Activated naive CD8-positive, alpha-beta T cell (primary cell): ENCODE data around the gene CDKAL1.

Source experiments
- H3K27ac Mint-ChIP-seq: one replicate; pipeline ENCODE4 v1.8.0; 2021; ENCODE audit warnings: mixed read lengths
- H3K27me3 Mint-ChIP-seq: one replicate; pipeline ENCODE4 v1.8.0; 2021; ENCODE audit warnings: mixed read lengths
- H3K36me3 Mint-ChIP-seq: one replicate; pipeline ENCODE4 v1.8.0; 2021; ENCODE audit warnings: mixed read lengths
- H3K4me1 Mint-ChIP-seq: one replicate; pipeline ENCODE4 v1.8.0; 2021; ENCODE audit warnings: low read depth, mixed read lengths
- H3K4me3 Mint-ChIP-seq: one replicate; pipeline ENCODE4 v1.8.0; 2021; ENCODE audit warnings: mild to moderate bottlenecking, mixed read lengths
- H3K9me3 Mint-ChIP-seq: one replicate; pipeline ENCODE4 v1.8.0; 2021; ENCODE audit warnings: low read depth, mixed read lengths

Gene CDKAL1

GRCh38 chr6:21265730-21266044 is 731.4 kb downstream of the CDKAL1 start:
- Mint-ChIP-seq H3K27ac (no peak overlapping the region), H3K4me1 (peaks cover 2% of the 10 kb centered on the region), H3K27me3 (no peaks in the 10 kb centered on the region), H3K4me3 (no peak overlapping the region), H3K36me3 (no peaks in the 10 kb centered on the region), H3K9me3 (no peaks in the 10 kb centered on the region)

GRCh38 chr6:21270636-21271201 is 736.5 kb downstream of the CDKAL1 start:
- no peaks in the 10 kb centered on the region for H3K27me3 Mint-ChIP-seq
- H3K36me3 Mint-ChIP-seq = no peaks in the 10 kb centered on the region
- no peaks in the 10 kb centered on the region for H3K9me3 Mint-ChIP-seq
- no peaks in the 10 kb centered on the region for H3K4me1 Mint-ChIP-seq
- H3K4me3 Mint-ChIP-seq = no peak overlapping the region
- H3K27ac Mint-ChIP-seq = no peak overlapping the region

- H3K27me3 Mint-ChIP-seq = no peaks in the 10 kb centered on the region
- no peak overlapping the region for H3K27ac Mint-ChIP-seq
- H3K4me1 Mint-ChIP-seq = no peaks in the 10 kb centered on the region
- no peak overlapping the region for H3K4me3 Mint-ChIP-seq
- no peaks in the 10 kb centered on the region for H3K9me3 Mint-ChIP-seq
- no peaks in the 10 kb centered on the region for H3K36me3 Mint-ChIP-seq
These were observed 737.3 kb downstream of the CDKAL1 start for GRCh38 chr6:21271428-21272155.

DNA sequence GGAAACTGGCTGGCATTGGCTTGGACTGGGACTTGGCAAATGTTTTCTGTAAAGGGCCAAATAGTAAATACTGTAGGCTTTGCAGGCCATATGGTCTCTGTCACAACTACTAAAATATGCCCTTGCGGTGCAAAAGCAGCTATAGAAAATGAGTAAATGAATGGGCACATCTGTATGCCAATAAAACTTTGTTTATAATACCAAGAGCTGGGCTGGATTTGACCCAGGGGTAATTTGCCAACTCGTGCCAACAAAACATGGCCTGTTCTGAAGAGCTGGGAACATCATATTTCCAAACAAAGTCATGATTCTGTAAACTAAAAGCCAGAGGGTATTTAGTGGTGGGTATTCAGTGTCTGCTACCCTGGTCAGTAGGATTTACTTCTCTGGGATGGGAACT is 739.2 kb downstream of the CDKAL1 start:
- Mint-ChIP-seq H3K4me3 (no peak overlapping the region), H3K27me3 (no peaks in the 10 kb centered on the region), H3K9me3 (no peaks in the 10 kb centered on the region), H3K4me1 (no peaks in the 10 kb centered on the region), H3K27ac (no peak overlapping the region), H3K36me3 (no peaks in the 10 kb centered on the region)

DNA sequence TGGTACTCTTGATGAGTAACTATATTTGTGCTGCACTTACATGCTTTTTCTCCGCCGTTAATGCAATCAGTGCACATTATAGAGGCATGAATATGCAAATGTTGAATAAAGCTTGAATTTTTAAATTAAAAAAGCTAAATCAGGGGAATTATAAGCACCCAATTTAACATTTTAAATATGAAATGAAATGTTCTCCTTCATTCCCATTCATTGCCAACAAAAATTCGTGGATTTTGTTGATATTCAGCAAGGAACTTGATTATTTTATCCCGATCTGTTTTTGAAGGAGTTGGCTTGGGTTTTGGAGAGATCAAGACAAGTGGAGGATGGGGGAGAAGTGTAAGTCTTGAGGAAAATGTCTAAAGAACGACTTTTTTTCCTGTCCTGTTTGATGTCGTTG is 740.6 kb downstream of the CDKAL1 start:
- Mint-ChIP-seq H3K27ac (no peak overlapping the region), H3K36me3 (no peaks in the 10 kb centered on the region), H3K4me3 (no peak overlapping the region), H3K9me3 (no peaks in the 10 kb centered on the region), H3K27me3 (no peaks in the 10 kb centered on the region), H3K4me1 (no peaks in the 10 kb centered on the region)

GRCh38 chr6:21277601-21278374 is 743.5 kb downstream of the CDKAL1 start:
- Mint-ChIP-seq H3K9me3 (peaks cover 3% of the 10 kb centered on the region), H3K27me3 (peaks cover 2% of the 10 kb centered on the region), H3K4me1 (no peaks in the 10 kb centered on the region), H3K4me3 (no peak overlapping the region), H3K36me3 (no peaks in the 10 kb centered on the region), H3K27ac (no peak overlapping the region)

DNA sequence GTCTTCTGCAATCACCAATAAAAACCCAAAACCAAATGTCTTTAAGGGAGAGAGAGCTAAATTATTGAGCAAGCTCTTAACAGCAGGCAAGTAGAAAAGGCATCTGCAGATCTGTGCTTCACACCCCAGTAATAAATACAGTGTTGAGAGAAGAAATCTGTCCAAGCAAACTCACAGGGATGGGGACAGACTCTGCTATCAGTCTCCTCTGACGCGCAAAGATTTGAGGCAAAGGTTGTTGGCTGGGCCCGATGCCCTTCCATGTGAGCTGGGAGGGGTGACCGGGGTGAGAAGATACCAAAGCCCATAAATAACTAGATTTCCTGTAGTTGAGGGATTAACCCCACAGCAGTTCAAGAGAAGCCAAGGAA is 744.1 kb downstream of the CDKAL1 start:
- Mint-ChIP-seq H3K9me3 (peaks cover 3% of the 10 kb centered on the region), H3K27ac (no peak overlapping the region), H3K4me3 (no peak overlapping the region), H3K36me3 (no peaks in the 10 kb centered on the region), H3K4me1 (no peaks in the 10 kb centered on the region), H3K27me3 (peaks cover 2% of the 10 kb centered on the region)

- H3K27ac Mint-ChIP-seq = no peak overlapping the region
- peaks cover 2% of the 10 kb centered on the region for H3K27me3 Mint-ChIP-seq
- no peaks in the 10 kb centered on the region for H3K4me1 Mint-ChIP-seq
These were observed 745.4 kb downstream of the CDKAL1 start for GRCh38 chr6:21279619-21280018.

DNA sequence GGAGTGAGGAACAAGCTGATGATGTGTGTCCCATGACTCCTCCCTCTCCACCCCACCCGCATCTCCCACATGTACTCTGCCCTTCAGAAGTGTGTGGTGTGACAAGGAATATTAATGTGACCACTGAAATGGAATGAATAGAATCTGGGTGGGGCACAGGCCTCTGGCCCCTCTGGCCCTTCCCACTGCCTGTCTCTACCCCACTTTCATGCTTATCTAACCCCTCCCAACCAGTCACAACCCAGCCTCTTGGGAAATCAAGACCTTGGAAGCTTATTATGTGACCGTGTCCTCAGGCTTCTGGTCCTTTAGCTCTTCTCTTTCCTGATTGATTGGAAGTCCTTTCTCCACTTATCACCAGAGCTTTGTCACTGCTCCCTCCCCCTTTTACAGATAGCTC is 747.1 kb downstream of the CDKAL1 start:
- Mint-ChIP-seq H3K4me1 (no peaks in the 10 kb centered on the region), H3K27me3 (peaks cover 2% of the 10 kb centered on the region), H3K36me3 (no peaks in the 10 kb centered on the region), H3K27ac (no peak overlapping the region), H3K4me3 (no peak overlapping the region), H3K9me3 (peaks cover 3% of the 10 kb centered on the region)

More at GRCh38 chr6:21279619-21280018, 745.4 kb downstream of the CDKAL1 start:
- H3K36me3 Mint-ChIP-seq = no peaks in the 10 kb centered on the region
- no peak overlapping the region for H3K4me3 Mint-ChIP-seq
- peaks cover 3% of the 10 kb centered on the region for H3K9me3 Mint-ChIP-seq
